ENCODE measurements around the gene SREBF2. TPM values are rescaled to one million over a fixed set of nuclear protein-coding genes. Genes with fewer than 3 reads are reported as not detected.

The SREBF2 gene
- total RNA-seq, 1 donor from 2014 or later = 61.1 TPM

Other genes with a start within 250 kb of the SREBF2 start
- 34.1 and 61.2 TPM in 2 replicates for gene PMM1, start 243.3 kb upstream of the SREBF2 start, total RNA-seq
- gene DESI1, start 212.1 kb upstream of the SREBF2 start, total RNA-seq = 21.8 and 180 TPM in 2 replicates
- 368 and 606 TPM in 2 replicates for gene XRCC6, start 211.8 kb upstream of the SREBF2 start, total RNA-seq
- 183 and 246 TPM in 2 replicates for gene SNU13, start 144.2 kb upstream of the SREBF2 start, total RNA-seq
- gene MEI1, start 133.6 kb upstream of the SREBF2 start, total RNA-seq = 0.14 and 0.35 TPM in 2 replicates
- 17.8 and 21.7 TPM in 2 replicates for gene CCDC134, start 32.4 kb upstream of the SREBF2 start, total RNA-seq
- gene SHISA8, start 82.0 kb downstream of the SREBF2 start, total RNA-seq = not detected in 2 replicates
- gene TNFRSF13C, start 93.7 kb downstream of the SREBF2 start, total RNA-seq = 1.0 TPM in 1 of 2 replicates, not detected in the other
- gene CENPM, start 114.0 kb downstream of the SREBF2 start, total RNA-seq = 58.2 and 68.1 TPM in 2 replicates
- 0.06 and 0.14 TPM in 2 replicates for gene SEPTIN3, start 136.3 kb downstream of the SREBF2 start, total RNA-seq
- 0.17 TPM in 1 of 2 replicates, not detected in the other for gene WBP2NL, start 165.7 kb downstream of the SREBF2 start, total RNA-seq
- gene NAGA, start 237.7 kb downstream of the SREBF2 start, total RNA-seq = 38.9 and 41.2 TPM in 2 replicates
- 10.9 and 11.2 TPM in 2 replicates for gene PHETA2, start 241.1 kb downstream of the SREBF2 start, total RNA-seq
- 1.1 and 3.0 TPM in 2 replicates for gene SMDT1, start 246.6 kb downstream of the SREBF2 start, total RNA-seq

All from epithelial cell of proximal tubule (primary cell).